ENCODE results near the gene FAM107B. TPM values are rescaled to one million over a fixed set of nuclear protein-coding genes. Genes with fewer than 3 reads are reported as not detected.

Gene FAM107B
- total and polyA plus RNA-seq, 2 experiments from 2014 or later = 11.0 to 17.6 TPM

DNA sequence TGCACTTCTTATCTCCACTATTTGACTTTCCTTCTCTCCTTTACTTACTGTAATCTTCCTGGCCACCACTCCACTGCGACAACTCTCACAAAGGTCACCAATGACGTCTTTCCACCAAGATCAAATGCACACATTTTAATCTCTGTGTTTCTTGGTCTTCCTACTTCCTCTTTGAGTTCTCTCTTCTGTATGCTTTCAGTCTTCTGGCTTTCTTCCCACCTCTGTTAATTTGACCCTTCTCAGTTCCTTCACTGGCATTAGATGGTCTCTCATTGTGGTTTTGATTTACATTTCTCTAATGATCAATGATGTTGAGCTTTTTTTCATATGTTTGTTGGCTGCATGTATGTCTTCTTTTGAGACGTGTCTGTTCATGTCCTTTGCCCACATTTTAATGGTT, 31.9 kb downstream of the FAM107B start (continued):
- TF ChIP-seq CREB1 (CRISPR knock-in tag; IDR thresholded peaks at IDR 0.05; ENCODE audit: low read depth) (no peak), REST (IDR thresholded peaks at IDR 0.05; ENCODE audit: unreplicated experiment) (no peak), ETS1 (IDR thresholded peaks at IDR 0.05) (no peak), STAT1 (IDR thresholded peaks at IDR 0.05; ENCODE audit: unreplicated experiment) (no peak), ZNF114 (CRISPR knock-in tag; IDR thresholded peaks at IDR 0.05) (no peak)

DNA sequence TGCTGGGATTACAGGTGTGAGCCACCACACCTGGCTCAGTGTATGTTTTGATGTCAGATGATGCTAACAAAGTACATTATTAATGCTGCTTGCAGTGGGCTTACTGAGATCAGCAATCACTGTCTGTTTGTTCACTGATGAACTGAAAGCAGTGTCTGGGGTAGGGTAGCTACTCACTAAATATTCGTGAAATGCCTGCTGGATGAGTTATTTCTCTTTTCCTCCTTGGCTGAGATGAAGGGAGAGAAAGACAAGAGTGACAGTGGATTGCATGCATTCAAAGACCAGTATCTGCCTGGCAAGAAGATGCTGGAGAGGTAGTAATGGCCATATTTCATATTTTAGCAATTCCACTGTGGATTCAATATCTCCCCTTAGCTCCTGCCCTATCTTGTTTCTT, 32.3 kb downstream of the FAM107B start:
- H3K4me3 ChIP-seq = no peak overlapping the region
- H3K9me2 ChIP-seq (ENCODE audit: insufficient read depth) = 0 out of 2 replicates have a peak, but pooled peaks cover 8% of the 10 kb centered on the region
- Mint-ChIP-seq H3K4me1 (no peaks in the 10 kb centered on the region), H3K4me3 (no peak overlapping the region), H3K36me3 (ENCODE audit: low read depth) (no peaks in the 10 kb centered on the region), H3K9me3 (peaks cover 4% of the 10 kb centered on the region), H3K27ac (no peak overlapping the region), H3K27me3 (ENCODE audit: insufficient read depth, low read depth, poor library complexity) (peaks cover 2% of the 10 kb centered on the region)
- ATAC-seq = no peak
- TF ChIP-seq STAT1 (IDR thresholded peaks at IDR 0.05; ENCODE audit: unreplicated experiment) = no peak
- TF ChIP-seq REST (IDR thresholded peaks at IDR 0.05; ENCODE audit: unreplicated experiment) = no peak
- DNase-seq (ENCODE audit: low spot score) = no peak
- H3F3A ChIP-seq (replicated peaks; ENCODE audit: low read depth) = no peaks in the 10 kb centered on the region
- no peak overlapping the region for H2AFZ ChIP-seq
- H4K20me1 ChIP-seq (replicated peaks; ENCODE audit: insufficient read depth) = no peaks in the 10 kb centered on the region
- no peaks in the 10 kb centered on the region for H3K36me3 ChIP-seq (ENCODE audit: insufficient read depth)
- H3K27me3 ChIP-seq (ENCODE audit: insufficient read depth) = no peaks in the 10 kb centered on the region
- no peaks in the 10 kb centered on the region for H3K4me1 ChIP-seq (ENCODE audit: insufficient read depth)
- H3K27ac ChIP-seq (ENCODE audit: low read depth) = no peak overlapping the region
- no peak overlapping the region for H3K4me2 ChIP-seq
- no peaks in the 10 kb centered on the region for H3K79me2 ChIP-seq (replicated peaks; ENCODE audit: insufficient read depth)

All from GM23338 (cell line).